Ureter (tissue), 1 donor: ENCODE measurements around the gene CACNA1C. TPM values are rescaled to one million over a fixed set of nuclear protein-coding genes. Genes with fewer than 3 reads are reported as not detected.
"Not testable (repeated sequence)": the region's sequence is repeated elsewhere in the genome, so short reads cannot be mapped to it uniquely, and the experiment has no call there.

ENCODE experiments used
- DNase-seq: peaks from one replicate; pipeline ENCODE4 v3.0.0-alpha.2; 2020; ENCODE audit warnings: low spot score
- total RNA-seq: library from RNA; stranded (reverse); gene quantifications from one replicate; pipeline ENCODE4 v1.2.4, GENCODE V29; 2023
- donor health status: DM: yes; HTN: yes; CAD: no.

CACNA1C gene
- total RNA-seq, 1 donor from 2014 or later, result 30.1 TPM

DNA sequence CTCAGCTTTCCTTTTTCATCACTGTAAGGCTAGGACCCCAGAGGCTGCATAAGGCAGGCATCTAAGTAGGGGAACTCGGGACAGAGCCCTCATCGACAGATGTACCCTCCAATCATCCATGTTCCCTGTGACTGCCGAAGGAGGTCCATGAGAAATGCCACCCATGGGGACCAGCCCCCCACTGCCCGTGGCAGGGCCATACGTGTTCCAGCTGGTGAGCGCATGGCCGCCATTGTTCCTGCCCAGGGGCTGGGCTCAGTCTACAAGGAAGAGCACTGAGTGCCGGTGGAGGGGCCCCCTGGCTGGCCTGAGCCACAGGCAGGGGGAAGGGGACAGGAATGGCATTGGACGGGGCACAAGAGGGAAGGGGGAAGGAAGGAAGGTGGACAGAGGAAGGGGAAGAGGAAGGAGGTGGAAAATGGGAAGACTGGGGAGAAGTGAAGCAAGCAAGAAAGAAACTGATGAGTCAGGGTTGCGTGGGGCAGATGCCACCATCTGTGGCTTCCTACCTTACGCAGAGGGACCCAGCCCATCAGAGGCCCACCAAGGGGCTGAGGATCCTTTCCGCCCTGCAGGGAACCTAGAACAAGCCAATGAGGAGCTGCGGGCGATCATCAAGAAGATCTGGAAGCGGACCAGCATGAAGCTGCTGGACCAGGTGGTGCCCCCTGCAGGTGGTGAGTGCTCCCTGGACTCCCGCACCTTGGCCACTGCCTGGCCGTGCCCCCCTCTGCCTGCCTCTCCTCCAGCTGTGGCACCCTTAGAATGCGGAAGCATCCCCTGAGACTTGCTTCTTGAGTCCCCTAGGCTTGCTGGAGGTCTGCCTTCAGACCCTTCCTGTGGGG is 621.4 kb downstream of the CACNA1C start:
- no peak for DNase-seq

- DNase-seq, result no peak
Observed at GRCh38 chr12:2675776-2676175, 623.0 kb downstream of the CACNA1C start.

DNA sequence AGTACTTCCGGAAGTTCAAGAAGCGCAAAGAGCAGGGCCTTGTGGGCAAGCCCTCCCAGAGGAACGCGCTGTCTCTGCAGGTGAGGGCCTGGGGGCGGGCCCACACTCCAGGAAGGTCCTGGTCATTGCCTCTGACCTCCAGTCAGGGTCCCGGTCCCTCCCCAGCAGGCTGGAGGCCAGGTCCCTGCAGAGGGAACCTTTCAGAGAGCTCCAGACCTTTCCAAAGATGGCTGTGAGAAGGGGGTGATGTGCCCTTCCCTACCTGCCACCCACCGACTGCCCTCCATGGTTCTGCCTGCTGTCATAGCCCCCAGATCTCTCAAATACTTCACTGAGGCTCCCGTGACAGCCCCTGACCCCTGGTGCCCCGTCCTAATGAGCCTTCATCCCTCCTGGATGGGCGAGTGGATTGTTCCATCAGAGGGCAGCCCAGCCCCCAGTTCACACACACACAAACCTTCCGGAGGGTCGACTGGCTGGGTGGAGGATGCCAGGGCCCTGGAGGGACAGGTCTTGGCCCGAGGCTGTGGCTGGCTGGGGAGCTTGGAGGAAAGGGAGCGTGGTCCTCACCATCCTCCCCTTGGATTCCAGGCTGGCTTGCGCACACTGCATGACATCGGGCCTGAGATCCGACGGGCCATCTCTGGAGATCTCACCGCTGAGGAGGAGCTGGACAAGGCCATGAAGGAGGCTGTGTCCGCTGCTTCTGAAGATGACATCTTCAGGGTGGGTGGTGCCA is 624.5 kb downstream of the CACNA1C start:
- DNase-seq, result no peak

GRCh38 chr12:2678426-2678825 is 625.6 kb downstream of the CACNA1C start:
- DNase-seq, result no peak

GRCh38 chr12:2679068-2679815 is 626.5 kb downstream of the CACNA1C start:
- no peak for DNase-seq

- no peak for DNase-seq
Observed at GRCh38 chr12:2679816-2680675, 627.3 kb downstream of the CACNA1C start.

- DNase-seq, result no peak
Observed at GRCh38 chr12:2680676-2681039, 627.9 kb downstream of the CACNA1C start.

DNA sequence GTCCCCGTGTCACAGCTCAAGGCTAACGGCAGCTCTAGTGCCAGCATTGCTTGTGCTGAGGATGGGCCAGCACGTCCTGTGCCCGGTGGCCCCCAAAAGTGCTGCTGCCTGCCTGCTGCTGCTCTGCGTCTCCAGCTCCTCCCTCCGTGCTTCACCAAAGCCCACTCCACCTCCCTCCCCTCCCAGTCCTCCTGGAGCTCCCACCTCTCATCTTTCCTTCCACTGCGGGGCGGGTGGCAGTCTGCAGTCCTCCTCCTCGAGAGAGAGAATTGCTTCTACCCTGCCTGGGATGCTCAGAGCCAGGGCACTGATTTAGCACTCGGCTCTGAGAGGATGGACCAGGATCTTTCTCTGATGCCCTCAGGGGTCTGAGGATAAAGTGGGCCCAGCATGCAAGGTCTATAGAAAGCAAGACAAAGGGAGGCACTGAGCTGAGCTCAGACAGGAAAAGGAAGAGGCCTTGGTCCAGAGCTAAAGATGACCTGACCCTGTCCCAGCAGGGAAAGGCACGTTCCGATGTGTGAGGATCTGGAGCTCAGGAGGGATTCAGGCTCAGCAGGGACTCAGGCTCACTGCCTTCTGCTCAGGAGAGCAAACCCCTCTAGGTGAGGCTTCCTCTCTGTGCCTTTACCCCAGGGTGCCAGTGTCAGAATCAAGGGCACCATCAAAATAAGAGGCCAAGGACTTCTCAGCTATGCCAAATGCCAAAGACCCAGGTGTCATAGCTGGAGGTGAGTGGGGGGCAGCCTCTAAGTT is 628.8 kb downstream of the CACNA1C start:
- DNase-seq, result no peak

DNA sequence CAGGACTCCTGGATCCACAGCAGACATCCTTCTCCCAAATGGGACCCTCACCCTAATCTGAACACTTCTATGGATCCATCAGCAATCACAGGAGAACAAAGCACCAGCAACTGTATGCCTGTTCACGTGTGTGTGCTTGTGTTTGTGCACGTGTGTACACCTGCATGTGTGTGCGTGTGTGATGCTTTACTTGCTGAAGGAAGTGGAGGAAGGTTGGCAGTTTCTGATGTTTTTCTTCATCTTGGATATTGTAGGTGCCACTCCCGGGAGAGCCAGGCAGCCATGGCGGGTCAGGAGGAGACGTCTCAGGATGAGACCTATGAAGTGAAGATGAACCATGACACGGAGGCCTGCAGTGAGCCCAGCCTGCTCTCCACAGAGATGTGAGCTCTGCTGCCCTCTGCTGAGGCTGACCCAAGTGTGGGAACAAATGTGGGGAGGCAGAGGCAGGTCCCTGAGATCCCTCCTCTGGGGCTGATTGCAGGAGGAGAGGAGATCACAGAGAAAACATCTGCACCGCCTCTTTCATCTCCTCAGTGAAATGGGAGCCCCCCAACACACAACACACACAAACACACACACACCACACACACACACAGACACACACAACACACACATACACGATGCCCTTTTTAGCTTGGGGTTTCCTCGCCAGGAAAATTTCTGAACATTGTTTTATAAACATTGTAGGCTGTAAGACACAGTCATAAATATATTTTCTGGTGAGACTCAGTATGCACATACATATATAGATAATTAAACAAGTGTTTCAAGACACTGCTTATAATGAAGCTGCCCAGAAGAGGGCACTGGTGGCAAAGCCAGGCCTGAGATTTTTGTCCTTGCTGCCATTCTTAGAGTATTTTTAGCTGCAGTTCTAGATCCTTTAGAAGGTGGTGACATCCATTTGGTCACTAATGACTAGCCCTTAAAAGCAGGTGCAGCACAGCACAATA is 629.8 kb downstream of the CACNA1C start:
- DNase-seq, result no peak

- no peak for DNase-seq
Observed at GRCh38 chr12:2683283-2684025, 630.7 kb downstream of the CACNA1C start.

- DNase-seq, result not testable (repeated sequence)
Observed at GRCh38 chr12:2684026-2684325, 631.2 kb downstream of the CACNA1C start.

- DNase-seq, result peak; percentile 10
Observed at GRCh38 chr12:2685620-2686279, 633.0 kb downstream of the CACNA1C start.

DNA sequence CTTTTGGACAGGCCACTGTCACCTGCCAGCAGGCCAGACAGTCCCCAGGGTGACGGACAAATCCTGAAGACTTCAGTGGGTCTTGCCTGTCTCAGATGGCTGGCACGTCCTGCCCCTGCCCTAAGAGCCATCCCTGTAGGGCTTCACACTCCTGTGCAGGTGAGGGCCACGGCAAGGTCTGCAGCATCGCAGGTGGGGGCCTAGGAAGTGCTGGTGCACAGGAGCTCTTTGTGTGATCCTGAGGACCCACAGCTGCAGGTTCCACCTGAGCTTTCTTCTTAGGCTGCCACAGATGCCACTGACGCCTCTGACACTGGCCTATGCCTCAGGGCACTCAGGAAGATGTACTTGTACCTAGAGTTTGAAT is 633.5 kb downstream of the CACNA1C start:
- no peak for DNase-seq

GRCh38 chr12:2687058-2687457 is 634.3 kb downstream of the CACNA1C start:
- DNase-seq, result no peak

DNA sequence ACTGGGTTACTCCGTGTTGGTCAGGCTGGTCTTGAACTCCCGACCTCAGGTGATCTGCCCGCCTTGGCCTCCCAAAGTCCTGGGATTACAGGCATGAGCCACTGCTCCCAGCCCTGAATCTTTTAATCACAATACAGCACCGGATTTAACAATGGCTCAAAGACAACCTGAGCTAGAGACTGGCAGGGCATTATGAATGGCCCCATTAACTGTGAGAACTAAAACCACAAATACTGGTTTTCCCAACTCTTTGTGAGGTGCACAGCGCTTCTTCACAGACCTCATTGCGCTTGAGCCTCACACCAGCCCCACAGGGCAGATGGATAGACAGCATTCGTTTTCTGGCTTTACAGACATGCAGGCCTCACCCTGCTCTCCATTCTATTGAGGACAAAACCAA is 634.9 kb downstream of the CACNA1C start:
- no peak for DNase-seq

DNA sequence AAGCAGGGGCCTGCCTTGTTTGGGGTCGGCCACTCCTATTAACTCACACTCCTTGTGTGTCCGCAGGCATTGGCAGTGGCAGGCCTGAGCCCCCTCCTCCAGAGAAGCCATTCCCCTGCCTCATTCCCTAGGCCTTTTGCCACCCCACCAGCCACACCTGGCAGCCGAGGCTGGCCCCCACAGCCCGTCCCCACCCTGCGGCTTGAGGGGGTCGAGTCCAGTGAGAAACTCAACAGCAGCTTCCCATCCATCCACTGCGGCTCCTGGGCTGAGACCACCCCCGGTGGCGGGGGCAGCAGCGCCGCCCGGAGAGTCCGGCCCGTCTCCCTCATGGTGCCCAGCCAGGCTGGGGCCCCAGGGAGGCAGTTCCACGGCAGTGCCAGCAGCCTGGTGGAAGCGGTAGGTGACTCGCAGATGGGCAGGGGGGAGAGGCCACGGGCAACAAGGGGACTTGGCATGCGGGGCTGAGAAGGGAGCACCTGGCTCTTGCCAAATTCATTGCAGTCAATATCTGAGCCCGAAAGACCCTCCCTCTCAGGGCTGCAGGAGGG is 635.7 kb downstream of the CACNA1C start:
- DNase-seq, result no peak

DNA sequence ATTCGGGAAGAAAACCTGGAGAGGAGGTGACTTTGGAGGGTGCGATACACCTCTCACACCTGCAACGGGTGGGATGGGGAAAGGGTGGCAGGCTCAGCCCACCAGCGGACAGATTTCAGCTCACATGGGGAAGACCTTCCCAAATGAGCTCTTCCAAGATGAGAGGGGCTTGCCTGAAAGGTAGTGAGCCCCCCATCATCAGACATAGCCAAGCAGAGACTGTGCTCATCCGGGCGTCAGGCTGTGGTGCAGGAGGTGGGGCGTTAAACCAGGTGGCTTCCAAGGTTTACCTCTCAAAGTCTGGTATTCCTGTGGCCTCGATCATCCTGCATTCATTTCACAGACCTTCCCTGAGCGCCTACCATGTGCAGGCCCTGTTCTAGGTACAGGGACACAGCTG is 636.6 kb downstream of the CACNA1C start:
- no peak for DNase-seq

DNA sequence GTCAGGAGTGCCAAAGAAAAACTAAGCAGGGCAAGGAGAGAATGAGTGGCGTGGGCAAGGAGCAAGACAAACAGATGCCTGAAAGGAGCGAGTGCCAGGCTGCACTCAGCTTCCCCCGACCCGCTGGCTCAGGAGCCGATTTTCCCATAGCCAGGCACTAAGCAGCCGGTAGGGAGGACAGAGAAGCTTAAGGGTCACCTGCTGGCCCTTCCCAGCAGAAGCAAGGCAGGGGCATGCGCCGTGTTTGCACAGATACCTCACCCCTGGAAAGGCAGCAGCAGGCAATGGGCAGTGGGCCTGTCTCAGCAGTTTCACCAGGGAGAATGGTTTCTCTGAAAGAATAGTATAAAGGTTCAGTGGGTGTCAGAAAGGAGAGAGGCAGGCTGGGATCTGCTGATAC is 637.1 kb downstream of the CACNA1C start:
- DNase-seq, result no peak
